IgD-negative memory B cell (primary cell): ENCODE measurements around the gene PCSK5. TPM values are rescaled to one million over a fixed set of nuclear protein-coding genes. Genes with fewer than 3 reads are reported as not detected.

Source experiments
- H3K27ac Mint-ChIP-seq, 3 donors: one replicate each; pipeline ENCODE4 v1.8.0; 2020 to 2022; ENCODE audit warnings: mild to moderate bottlenecking in 3 of 3, mixed read lengths in 3 of 3, moderate library complexity in 1 of 3
- H3K27me3 Mint-ChIP-seq: one replicate; pipeline ENCODE4 v1.8.0; 2021; ENCODE audit warnings: mixed read lengths
- H3K36me3 Mint-ChIP-seq: one replicate; pipeline ENCODE4 v1.8.0; 2020; ENCODE audit warnings: mild to moderate bottlenecking, mixed read lengths
- H3K4me1 Mint-ChIP-seq, 3 donors: one replicate each; pipeline ENCODE4 v1.8.0; 2020 to 2022; ENCODE audit warnings: mixed read lengths in 3 of 3, mild to moderate bottlenecking in 1 of 3
- H3K4me3 Mint-ChIP-seq, 4 donors: one replicate each; pipeline ENCODE4 v1.8.0; 2020 to 2022; ENCODE audit warnings: mild to moderate bottlenecking in 4 of 4, mixed read lengths in 4 of 4, moderate library complexity in 3 of 4
- H3K9me3 Mint-ChIP-seq, 3 donors: one replicate each; pipeline ENCODE4 v1.8.0; 2020 to 2021; ENCODE audit warnings: mixed read lengths in 3 of 3, mild to moderate bottlenecking in 1 of 3
- polyA plus RNA-seq: library from polyadenylated mRNA; unstranded; fragments of 300-500 nt; fragmentation: Illumina TruSeq; gene quantifications from one replicate; pipeline ENCODE4 v1.2.3, GENCODE V29; 2021

PCSK5 gene
- polyA plus RNA-seq, 1 donor from 2014 or later, result 0.18 TPM

GRCh38 chr9:75926385-75926784, 35.9 kb downstream of the PCSK5 start:
- H3K4me3 Mint-ChIP-seq, result no peak overlapping the region
- H3K9me3 Mint-ChIP-seq, result peaks cover 2 to 15% (median 2%) of the 10 kb centered on the region in 3 donors
- no peaks in the 10 kb centered on the region for H3K36me3 Mint-ChIP-seq
- no peaks in the 10 kb centered on the region for H3K4me1 Mint-ChIP-seq
- no peak overlapping the region for H3K27ac Mint-ChIP-seq
- peaks cover 2% of the 10 kb centered on the region for H3K27me3 Mint-ChIP-seq

- H3K27ac Mint-ChIP-seq, result no peak overlapping the region
- no peaks in the 10 kb centered on the region for H3K4me1 Mint-ChIP-seq
- no peaks in the 10 kb centered on the region for H3K36me3 Mint-ChIP-seq
- H3K9me3 Mint-ChIP-seq, result peaks cover 0 to 15% (median 2%) of the 10 kb centered on the region in 3 donors
- no peak overlapping the region for H3K4me3 Mint-ChIP-seq
- peaks cover 2% of the 10 kb centered on the region for H3K27me3 Mint-ChIP-seq
Observed at GRCh38 chr9:75927356-75927755, 36.9 kb downstream of the PCSK5 start.

- H3K27me3 Mint-ChIP-seq, result peaks cover 2% of the 10 kb centered on the region
- H3K4me3 Mint-ChIP-seq, result no peak overlapping the region
- H3K36me3 Mint-ChIP-seq, result no peaks in the 10 kb centered on the region
- H3K9me3 Mint-ChIP-seq, result peaks cover 0 to 3% (median 0%) of the 10 kb centered on the region in 3 donors
- no peaks in the 10 kb centered on the region for H3K4me1 Mint-ChIP-seq
- H3K27ac Mint-ChIP-seq, result no peak overlapping the region
Observed at GRCh38 chr9:75930190-75930589, 39.7 kb downstream of the PCSK5 start.

GRCh38 chr9:75930730-75931321, 40.4 kb downstream of the PCSK5 start:
- Mint-ChIP-seq H3K27ac (no peak overlapping the region), H3K36me3 (no peaks in the 10 kb centered on the region), H3K4me3 (no peak overlapping the region), H3K9me3 (peaks cover 0 to 3% (median 0%) of the 10 kb centered on the region in 3 donors), H3K4me1 (no peaks in the 10 kb centered on the region), H3K27me3 (no peaks in the 10 kb centered on the region)

- Mint-ChIP-seq H3K36me3 (no peaks in the 10 kb centered on the region), H3K9me3 (peaks cover 0 to 3% (median 0%) of the 10 kb centered on the region in 3 donors), H3K4me1 (no peaks in the 10 kb centered on the region), H3K27me3 (no peaks in the 10 kb centered on the region), H3K4me3 (no peak overlapping the region), H3K27ac (no peak overlapping the region)
Observed at GRCh38 chr9:75933982-75934381, 43.5 kb downstream of the PCSK5 start.

GRCh38 chr9:75935591-75935990, 45.1 kb downstream of the PCSK5 start:
- H3K36me3 Mint-ChIP-seq, result no peaks in the 10 kb centered on the region
- no peak overlapping the region for H3K27ac Mint-ChIP-seq
- H3K9me3 Mint-ChIP-seq, result no peaks in the 10 kb centered on the region
- no peak overlapping the region for H3K4me3 Mint-ChIP-seq
- H3K4me1 Mint-ChIP-seq, result no peaks in the 10 kb centered on the region
- no peaks in the 10 kb centered on the region for H3K27me3 Mint-ChIP-seq

GRCh38 chr9:75937521-75938258, 47.2 kb downstream of the PCSK5 start:
- Mint-ChIP-seq H3K27ac (peak overlapping the region in 1 of 3 donors; percentile 37), H3K36me3 (no peaks in the 10 kb centered on the region)

GRCh38 chr9:75938946-75939345, 48.5 kb downstream of the PCSK5 start:
- Mint-ChIP-seq H3K4me1 (no peaks in the 10 kb centered on the region), H3K36me3 (no peaks in the 10 kb centered on the region), H3K9me3 (peaks cover 0 to 4% (median 0%) of the 10 kb centered on the region in 3 donors), H3K4me3 (no peak overlapping the region), H3K27me3 (no peaks in the 10 kb centered on the region), H3K27ac (no peak overlapping the region)

More at GRCh38 chr9:75937521-75938258, 47.2 kb downstream of the PCSK5 start:
- no peaks in the 10 kb centered on the region for H3K27me3 Mint-ChIP-seq
- H3K4me1 Mint-ChIP-seq, result no peaks in the 10 kb centered on the region
- H3K4me3 Mint-ChIP-seq, result no peak overlapping the region
- peaks cover 0 to 1% (median 0%) of the 10 kb centered on the region in 3 donors for H3K9me3 Mint-ChIP-seq

- Mint-ChIP-seq H3K27ac (no peak overlapping the region), H3K9me3 (peaks cover 0 to 4% (median 0%) of the 10 kb centered on the region in 3 donors), H3K27me3 (no peaks in the 10 kb centered on the region), H3K4me3 (no peak overlapping the region), H3K36me3 (no peaks in the 10 kb centered on the region), H3K4me1 (no peaks in the 10 kb centered on the region)
Observed at GRCh38 chr9:75939536-75940111, 49.2 kb downstream of the PCSK5 start.

GRCh38 chr9:75941066-75941465, 50.6 kb downstream of the PCSK5 start:
- Mint-ChIP-seq H3K4me3 (no peak overlapping the region), H3K9me3 (peaks cover 0 to 7% (median 2%) of the 10 kb centered on the region in 3 donors), H3K27me3 (no peaks in the 10 kb centered on the region), H3K27ac (no peak overlapping the region), H3K36me3 (no peaks in the 10 kb centered on the region), H3K4me1 (no peaks in the 10 kb centered on the region)

GRCh38 chr9:75941577-75942311, 51.3 kb downstream of the PCSK5 start:
- Mint-ChIP-seq H3K27ac (no peak overlapping the region), H3K4me3 (no peak overlapping the region), H3K36me3 (no peaks in the 10 kb centered on the region), H3K27me3 (no peaks in the 10 kb centered on the region), H3K9me3 (peaks cover 0 to 7% (median 2%) of the 10 kb centered on the region in 3 donors), H3K4me1 (no peaks in the 10 kb centered on the region)

- Mint-ChIP-seq H3K4me1 (no peaks in the 10 kb centered on the region), H3K9me3 (peaks cover 0 to 9% (median 2%) of the 10 kb centered on the region in 3 donors), H3K27me3 (no peaks in the 10 kb centered on the region), H3K4me3 (no peak overlapping the region), H3K36me3 (no peaks in the 10 kb centered on the region), H3K27ac (no peak overlapping the region)
Observed at GRCh38 chr9:75946766-75947165, 56.3 kb downstream of the PCSK5 start.

- Mint-ChIP-seq H3K27me3 (no peaks in the 10 kb centered on the region), H3K36me3 (no peaks in the 10 kb centered on the region), H3K4me3 (no peak overlapping the region), H3K27ac (no peak overlapping the region), H3K9me3 (peaks cover 0 to 9% (median 2%) of the 10 kb centered on the region in 3 donors), H3K4me1 (no peaks in the 10 kb centered on the region)
Observed at GRCh38 chr9:75947233-75947632, 56.8 kb downstream of the PCSK5 start.

GRCh38 chr9:75950998-75951397, 60.5 kb downstream of the PCSK5 start:
- Mint-ChIP-seq H3K4me3 (no peak overlapping the region), H3K27me3 (no peaks in the 10 kb centered on the region), H3K27ac (no peak overlapping the region), H3K4me1 (no peaks in the 10 kb centered on the region), H3K36me3 (no peaks in the 10 kb centered on the region), H3K9me3 (peaks cover 0 to 2% (median 0%) of the 10 kb centered on the region in 3 donors)

- Mint-ChIP-seq H3K4me3 (no peak overlapping the region), H3K4me1 (no peaks in the 10 kb centered on the region), H3K27me3 (no peaks in the 10 kb centered on the region), H3K9me3 (peaks cover 0 to 2% (median 0%) of the 10 kb centered on the region in 3 donors), H3K36me3 (no peaks in the 10 kb centered on the region), H3K27ac (no peak overlapping the region)
Observed at GRCh38 chr9:75953218-75953617, 62.7 kb downstream of the PCSK5 start.
